ENCODE results near the gene TMEM121. TPM values are rescaled to one million over a fixed set of nuclear protein-coding genes. Genes with fewer than 3 reads are reported as not detected.
"Not testable (repeated sequence)": the region's sequence is repeated elsewhere in the genome, so short reads cannot be mapped to it uniquely, and the experiment has no call there.

Gene TMEM121
- total and polyA plus RNA-seq, 4 donors, result 0.33 to 1.5 (median 0.37) TPM; not detected in 1

DNA sequence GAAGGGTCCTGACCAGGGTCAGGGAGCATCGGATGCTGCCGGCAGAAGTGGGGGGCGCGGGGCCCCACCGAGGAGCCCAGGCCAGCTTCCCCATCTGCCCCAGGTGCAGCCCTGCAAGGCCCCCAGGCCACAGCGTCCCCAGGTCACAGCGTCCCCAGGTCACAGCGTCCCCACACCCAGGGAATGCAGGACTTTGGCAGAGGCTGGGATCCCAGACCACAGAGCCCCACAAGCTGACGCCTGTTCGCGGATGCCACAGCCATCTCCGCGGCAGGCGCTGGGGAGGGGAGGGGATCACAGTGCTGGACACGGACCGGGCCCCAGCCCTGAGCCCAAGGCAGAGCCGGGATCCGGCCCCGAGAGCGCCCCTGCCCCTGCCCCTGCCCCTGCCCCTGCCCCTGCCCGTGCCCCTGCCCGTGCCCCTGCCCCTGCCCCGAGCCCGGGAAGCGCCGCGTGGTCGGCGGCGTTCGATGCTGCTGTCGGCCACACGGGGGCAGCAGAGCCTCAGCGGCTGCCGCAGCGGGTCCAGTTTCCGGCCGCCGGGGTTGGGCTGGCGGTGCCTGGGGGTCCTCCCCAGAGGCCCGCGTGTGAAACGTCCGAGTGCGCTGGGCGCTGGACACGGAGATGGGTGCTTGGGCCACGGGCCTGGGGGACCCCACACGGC, 33.1 kb downstream of the TMEM121 start:
- H3K4me3 ChIP-seq (ENCODE audit: low read depth in 1 of 3, low read length in 3 of 3); H3K9ac ChIP-seq (ENCODE audit: low read depth in 1 of 2, low read length in 2 of 2); H3K27me3 ChIP-seq (ENCODE audit: control insufficient read depth in 4 of 4, insufficient read depth in 4 of 4, low read length in 3 of 4); H3K36me3 ChIP-seq (ENCODE audit: control insufficient read depth in 4 of 4, insufficient read depth in 3 of 4, low read depth in 1 of 4, low read length in 3 of 4); H3K9me3 ChIP-seq (ENCODE audit: control insufficient read depth in 4 of 4, low read length in 3 of 4); H3K27ac ChIP-seq (ENCODE audit: low read depth in 1 of 2, low read length in 2 of 2); DNase-seq (ENCODE audit: low spot score); H3K4me1 ChIP-seq (ENCODE audit: control insufficient read depth in 4 of 4, insufficient read depth in 4 of 4, low read length in 3 of 4): not testable (repeated sequence)
- WGBS, result 33% methylated on average over 21 of the region's 49 CpGs

DNA sequence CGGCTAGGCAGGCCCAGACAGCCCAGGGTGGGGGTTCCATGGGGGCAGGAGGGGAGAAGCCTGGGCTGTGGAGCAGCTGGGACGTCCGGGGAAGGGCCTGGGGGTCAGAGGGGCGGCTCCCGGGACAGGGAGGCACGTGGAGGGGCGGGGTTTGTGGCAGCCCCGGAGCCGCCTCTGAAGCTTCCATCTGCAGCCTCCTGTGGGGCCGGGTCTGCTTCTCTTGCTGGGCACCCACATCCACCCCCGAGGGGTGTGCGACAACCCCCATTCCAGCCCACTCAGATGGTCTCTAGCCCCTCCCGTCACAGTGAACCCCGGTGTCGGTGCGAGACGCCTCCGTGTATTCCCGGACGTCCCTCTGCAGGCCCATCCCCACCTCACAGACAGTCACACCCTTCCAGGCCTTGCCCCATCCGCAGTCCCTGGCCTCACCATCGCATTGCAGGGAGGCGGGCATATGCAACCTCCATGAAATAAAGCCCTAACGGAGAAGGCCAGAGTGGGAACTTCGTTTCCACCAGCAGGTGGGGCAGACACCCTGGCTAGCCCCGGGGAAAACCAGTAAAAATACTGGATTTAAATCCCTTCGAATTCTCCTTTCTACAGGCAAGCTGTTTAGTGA, 33.8 kb downstream of the TMEM121 start:
- DNase-seq (ENCODE audit: low spot score); H3K36me3 ChIP-seq (ENCODE audit: control insufficient read depth in 4 of 4, insufficient read depth in 3 of 4, low read depth in 1 of 4, low read length in 3 of 4); H3K27ac ChIP-seq (ENCODE audit: low read depth in 1 of 2, low read length in 2 of 2); H3K4me1 ChIP-seq (ENCODE audit: control insufficient read depth in 4 of 4, insufficient read depth in 4 of 4, low read length in 3 of 4); H3K27me3 ChIP-seq (ENCODE audit: control insufficient read depth in 4 of 4, insufficient read depth in 4 of 4, low read length in 3 of 4); H3K4me3 ChIP-seq (ENCODE audit: low read depth in 1 of 3, low read length in 3 of 3); H3K9ac ChIP-seq (ENCODE audit: low read depth in 1 of 2, low read length in 2 of 2); H3K9me3 ChIP-seq (ENCODE audit: control insufficient read depth in 4 of 4, low read length in 3 of 4): not testable (repeated sequence)
- WGBS, result 22% methylated on average over 7 of the region's 27 CpGs

DNA sequence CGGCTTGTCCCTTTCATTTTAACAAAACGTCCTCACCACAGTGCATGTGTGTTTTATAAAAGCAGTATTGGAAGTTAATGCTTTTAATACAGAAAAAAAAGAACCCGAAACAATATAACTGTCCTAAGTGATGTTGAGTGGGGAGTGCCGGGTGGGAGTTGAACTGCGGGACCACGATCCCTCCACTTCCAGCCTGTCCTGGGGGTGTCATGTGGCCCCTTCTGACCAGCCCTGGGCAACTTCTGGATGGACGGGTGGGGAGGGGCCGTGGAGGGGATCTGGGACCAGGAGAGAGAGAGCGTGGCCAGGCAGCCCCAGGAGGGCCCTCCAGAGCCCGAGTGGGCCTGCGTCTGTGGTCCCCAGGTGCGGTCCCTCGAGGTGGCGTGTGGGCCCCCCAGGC, 35.0 kb downstream of the TMEM121 start:
- not testable (repeated sequence) for H3K9me3 ChIP-seq (ENCODE audit: control insufficient read depth in 4 of 4, low read length in 3 of 4); DNase-seq (ENCODE audit: low spot score); H3K27me3 ChIP-seq (ENCODE audit: control insufficient read depth in 4 of 4, insufficient read depth in 4 of 4, low read length in 3 of 4); H3K4me1 ChIP-seq (ENCODE audit: control insufficient read depth in 4 of 4, insufficient read depth in 4 of 4, low read length in 3 of 4); H3K27ac ChIP-seq (ENCODE audit: low read depth in 1 of 2, low read length in 2 of 2); H3K4me3 ChIP-seq (ENCODE audit: low read depth in 1 of 3, low read length in 3 of 3); H3K9ac ChIP-seq (ENCODE audit: low read depth in 1 of 2, low read length in 2 of 2); H3K36me3 ChIP-seq (ENCODE audit: control insufficient read depth in 4 of 4, insufficient read depth in 3 of 4, low read depth in 1 of 4, low read length in 3 of 4)
- 75% methylated on average over 8 of the region's 14 CpGs for WGBS

DNA sequence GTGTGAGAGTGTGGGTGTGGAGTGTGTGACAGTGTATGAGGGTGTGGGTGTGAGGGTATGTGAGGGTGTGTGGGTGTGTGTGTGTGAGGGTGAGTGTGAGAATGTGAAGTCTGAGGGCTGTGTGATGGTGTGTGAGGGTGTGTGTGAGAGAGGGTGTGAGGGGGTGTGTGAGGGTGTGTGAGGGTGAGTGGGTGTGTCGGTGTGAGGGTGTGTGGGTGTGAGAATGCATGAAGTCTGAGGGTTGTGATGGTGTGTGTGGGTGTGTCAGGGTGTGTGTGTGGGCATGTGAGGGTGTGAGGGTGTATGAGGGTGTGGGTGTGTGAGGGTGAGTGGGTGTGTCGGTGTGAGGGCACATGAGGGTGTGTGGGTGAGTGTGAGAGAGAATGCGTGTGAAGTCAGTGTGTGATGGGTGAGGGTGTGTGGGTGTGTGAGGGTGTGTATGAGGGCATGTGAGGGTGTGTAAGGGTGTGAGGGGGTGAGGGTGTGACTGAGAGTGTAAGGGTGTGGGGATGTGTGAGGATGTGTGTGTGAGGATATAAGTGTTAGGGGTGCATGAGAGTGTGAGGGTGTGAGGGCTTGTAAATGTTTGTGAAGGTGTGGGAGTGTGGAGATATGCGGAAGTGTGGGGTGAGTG, 36.4 kb downstream of the TMEM121 start:
- DNase-seq (ENCODE audit: low spot score), result no peak
- Histone ChIP-seq H3K36me3 (ENCODE audit: control insufficient read depth in 4 of 4, insufficient read depth in 3 of 4, low read depth in 1 of 4, low read length in 3 of 4) (no peaks in the 10 kb centered on the region), H3K27ac (ENCODE audit: low read depth in 1 of 2, low read length in 2 of 2) (no peak overlapping the region), H3K4me3 (ENCODE audit: low read depth in 1 of 3, low read length in 3 of 3) (no peak overlapping the region), H3K9ac (ENCODE audit: low read depth in 1 of 2, low read length in 2 of 2) (no peak overlapping the region), H3K9me3 (ENCODE audit: control insufficient read depth in 4 of 4, low read length in 3 of 4) (no peaks in the 10 kb centered on the region), H3K4me1 (ENCODE audit: control insufficient read depth in 4 of 4, insufficient read depth in 4 of 4, low read length in 3 of 4) (no peaks in the 10 kb centered on the region), H3K27me3 (ENCODE audit: control insufficient read depth in 4 of 4, insufficient read depth in 4 of 4, low read length in 3 of 4) (no peaks in the 10 kb centered on the region)
- 90% methylated on average over 4 of the region's 4 CpGs for WGBS
- TF ChIP-seq, protein P1, sequence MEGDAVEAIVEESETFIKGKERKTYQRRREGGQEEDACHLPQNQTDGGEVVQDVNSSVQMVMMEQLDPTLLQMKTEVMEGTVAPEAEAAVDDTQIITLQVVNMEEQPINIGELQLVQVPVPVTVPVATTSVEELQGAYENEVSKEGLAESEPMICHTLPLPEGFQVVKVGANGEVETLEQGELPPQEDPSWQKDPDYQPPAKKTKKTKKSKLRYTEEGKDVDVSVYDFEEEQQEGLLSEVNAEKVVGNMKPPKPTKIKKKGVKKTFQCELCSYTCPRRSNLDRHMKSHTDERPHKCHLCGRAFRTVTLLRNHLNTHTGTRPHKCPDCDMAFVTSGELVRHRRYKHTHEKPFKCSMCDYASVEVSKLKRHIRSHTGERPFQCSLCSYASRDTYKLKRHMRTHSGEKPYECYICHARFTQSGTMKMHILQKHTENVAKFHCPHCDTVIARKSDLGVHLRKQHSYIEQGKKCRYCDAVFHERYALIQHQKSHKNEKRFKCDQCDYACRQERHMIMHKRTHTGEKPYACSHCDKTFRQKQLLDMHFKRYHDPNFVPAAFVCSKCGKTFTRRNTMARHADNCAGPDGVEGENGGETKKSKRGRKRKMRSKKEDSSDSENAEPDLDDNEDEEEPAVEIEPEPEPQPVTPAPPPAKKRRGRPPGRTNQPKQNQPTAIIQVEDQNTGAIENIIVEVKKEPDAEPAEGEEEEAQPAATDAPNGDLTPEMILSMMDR (IDR thresholded peaks at IDR 0.05; ENCODE audit: low read depth, low read length, missing input control), result no peak
- TF ChIP-seq REST (IDR thresholded peaks at IDR 0.05) (no peak), YY1 (IDR thresholded peaks at IDR 0.05) (no peak), HNF4G (IDR thresholded peaks at IDR 0.05) (no peak), SP1 (IDR thresholded peaks at IDR 0.05) (no peak), NR2F2 (IDR thresholded peaks at IDR 0.05) (no peak), FOXA2 (IDR thresholded peaks at IDR 0.05) (no peak), HNF4A (conservative IDR thresholded peaks at IDR 0.05) (no peak), JUND (IDR thresholded peaks at IDR 0.05) (no peak), TAF1 (conservative IDR thresholded peaks at IDR 0.05) (no peak), RAD21 (IDR thresholded peaks at IDR 0.05) (no peak), FOXA1 (IDR thresholded peaks at IDR 0.05) (no peak)
- TF ChIP-seq, protein P2, sequence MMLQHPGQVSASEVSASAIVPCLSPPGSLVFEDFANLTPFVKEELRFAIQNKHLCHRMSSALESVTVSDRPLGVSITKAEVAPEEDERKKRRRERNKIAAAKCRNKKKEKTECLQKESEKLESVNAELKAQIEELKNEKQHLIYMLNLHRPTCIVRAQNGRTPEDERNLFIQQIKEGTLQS (IDR thresholded peaks at IDR 0.05), result no peak
- TF ChIP-seq, protein P3, sequence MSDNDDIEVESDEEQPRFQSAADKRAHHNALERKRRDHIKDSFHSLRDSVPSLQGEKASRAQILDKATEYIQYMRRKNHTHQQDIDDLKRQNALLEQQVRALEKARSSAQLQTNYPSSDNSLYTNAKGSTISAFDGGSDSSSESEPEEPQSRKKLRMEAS (IDR thresholded peaks at IDR 0.05), result no peak
- TF ChIP-seq, protein P4, sequence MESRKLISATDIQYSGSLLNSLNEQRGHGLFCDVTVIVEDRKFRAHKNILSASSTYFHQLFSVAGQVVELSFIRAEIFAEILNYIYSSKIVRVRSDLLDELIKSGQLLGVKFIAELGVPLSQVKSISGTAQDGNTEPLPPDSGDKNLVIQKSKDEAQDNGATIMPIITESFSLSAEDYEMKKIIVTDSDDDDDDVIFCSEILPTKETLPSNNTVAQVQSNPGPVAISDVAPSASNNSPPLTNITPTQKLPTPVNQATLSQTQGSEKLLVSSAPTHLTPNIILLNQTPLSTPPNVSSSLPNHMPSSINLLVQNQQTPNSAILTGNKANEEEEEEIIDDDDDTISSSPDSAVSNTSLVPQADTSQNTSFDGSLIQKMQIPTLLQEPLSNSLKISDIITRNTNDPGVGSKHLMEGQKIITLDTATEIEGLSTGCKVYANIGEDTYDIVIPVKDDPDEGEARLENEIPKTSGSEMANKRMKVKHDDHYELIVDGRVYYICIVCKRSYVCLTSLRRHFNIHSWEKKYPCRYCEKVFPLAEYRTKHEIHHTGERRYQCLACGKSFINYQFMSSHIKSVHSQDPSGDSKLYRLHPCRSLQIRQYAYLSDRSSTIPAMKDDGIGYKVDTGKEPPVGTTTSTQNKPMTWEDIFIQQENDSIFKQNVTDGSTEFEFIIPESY (IDR thresholded peaks at IDR 0.05), result no peak
